ENCODE data around the gene DLGAP1. TPM values are rescaled to one million over a fixed set of nuclear protein-coding genes. Genes with fewer than 3 reads are reported as not detected.
A peak's percentile ranks its signal among the peaks of the same experiment; 100 is the strongest.

DLGAP1 gene
- total and polyA plus RNA-seq, 2 of the 13 experiments (the other 11 are each of a cell fraction or from before 2014, with no cell fraction given): 0.01 TPM; not detected in 1

GRCh38 chr18:3450012-3450798 lies 1004.9 kb downstream of the DLGAP1 start, which contains the start of gene TGIF1 (continued):
- TF ChIP-seq, protein P1, sequence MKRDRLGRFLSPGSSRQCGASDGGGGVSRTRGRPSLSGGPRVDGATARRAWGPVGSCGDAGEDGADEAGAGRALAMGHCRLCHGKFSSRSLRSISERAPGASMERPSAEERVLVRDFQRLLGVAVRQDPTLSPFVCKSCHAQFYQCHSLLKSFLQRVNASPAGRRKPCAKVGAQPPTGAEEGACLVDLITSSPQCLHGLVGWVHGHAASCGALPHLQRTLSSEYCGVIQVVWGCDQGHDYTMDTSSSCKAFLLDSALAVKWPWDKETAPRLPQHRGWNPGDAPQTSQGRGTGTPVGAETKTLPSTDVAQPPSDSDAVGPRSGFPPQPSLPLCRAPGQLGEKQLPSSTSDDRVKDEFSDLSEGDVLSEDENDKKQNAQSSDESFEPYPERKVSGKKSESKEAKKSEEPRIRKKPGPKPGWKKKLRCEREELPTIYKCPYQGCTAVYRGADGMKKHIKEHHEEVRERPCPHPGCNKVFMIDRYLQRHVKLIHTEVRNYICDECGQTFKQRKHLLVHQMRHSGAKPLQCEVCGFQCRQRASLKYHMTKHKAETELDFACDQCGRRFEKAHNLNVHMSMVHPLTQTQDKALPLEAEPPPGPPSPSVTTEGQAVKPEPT (CRISPR knock-in tag; IDR thresholded peaks at IDR 0.05; ENCODE audit: low read depth): 0 out of 2 replicates have a peak, but pooled peaks have one; percentile 56
- TF ChIP-seq ZNF224 (CRISPR knock-in tag; IDR thresholded peaks at IDR 0.05) (no peak), ZBTB46 (CRISPR knock-in tag; IDR thresholded peaks at IDR 0.05; ENCODE audit: borderline replicate concordance) (0 out of 2 replicates have a peak, but pooled peaks have one; percentile 30), NFYC (CRISPR knock-in tag; IDR thresholded peaks at IDR 0.05) (0 out of 2 replicates have a peak, but pooled peaks have one; percentile 32), PATZ1 (CRISPR knock-in tag; IDR thresholded peaks at IDR 0.05) (peak; percentile 84), ZFAT (CRISPR knock-in tag; conservative IDR thresholded peaks at IDR 0.05) (0 out of 2 replicates have a peak, but pooled peaks have one; percentile 18), ZNF792 (CRISPR knock-in tag; IDR thresholded peaks at IDR 0.05) (peak; percentile 35; the same call in 1 of the 2 replicates), MYC (CRISPR knock-in tag; IDR thresholded peaks at IDR 0.05; ENCODE audit: borderline replicate concordance) (peak; percentile 60), RBFOX2 (IDR thresholded peaks at IDR 0.05; ENCODE audit: low read depth, low read length) (peak; percentile 95), SIN3A (IDR thresholded peaks at IDR 0.05; ENCODE audit: borderline replicate concordance, low read depth, low read length) (peak; percentile 85), KDM2A (CRISPR knock-in tag; IDR thresholded peaks at IDR 0.05; ENCODE audit: borderline replicate concordance, low read depth) (peak; percentile 35; the same call in 1 of the 2 replicates), UBTF (CRISPR knock-in tag; IDR thresholded peaks at IDR 0.05) (peak; percentile 57), SOX6 (IDR thresholded peaks at IDR 0.05) (no peak), SOX6 (CRISPR knock-in tag; IDR thresholded peaks at IDR 0.05) (peak; percentile 18; the same call in 1 of the 2 replicates), BCL6 (CRISPR knock-in tag; IDR thresholded peaks at IDR 0.05) (0 out of 2 replicates have a peak, but pooled peaks have one; percentile 10), ZNF558 (CRISPR knock-in tag; IDR thresholded peaks at IDR 0.05; ENCODE audit: borderline replicate concordance) (0 out of 2 replicates have a peak, but pooled peaks have one; percentile 75), XRCC5 (optimal IDR thresholded peaks at IDR 0.05; ENCODE audit: low read length) (peak; percentile 30)
- TF ChIP-seq, protein P2, sequence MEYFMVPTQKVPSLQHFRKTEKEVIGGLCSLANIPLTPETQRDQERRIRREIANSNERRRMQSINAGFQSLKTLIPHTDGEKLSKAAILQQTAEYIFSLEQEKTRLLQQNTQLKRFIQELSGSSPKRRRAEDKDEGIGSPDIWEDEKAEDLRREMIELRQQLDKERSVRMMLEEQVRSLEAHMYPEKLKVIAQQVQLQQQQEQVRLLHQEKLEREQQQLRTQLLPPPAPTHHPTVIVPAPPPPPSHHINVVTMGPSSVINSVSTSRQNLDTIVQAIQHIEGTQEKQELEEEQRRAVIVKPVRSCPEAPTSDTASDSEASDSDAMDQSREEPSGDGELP (IDR thresholded peaks at IDR 0.05; ENCODE audit: borderline replicate concordance, low read depth): no peak
- TF ChIP-seq, protein P3, sequence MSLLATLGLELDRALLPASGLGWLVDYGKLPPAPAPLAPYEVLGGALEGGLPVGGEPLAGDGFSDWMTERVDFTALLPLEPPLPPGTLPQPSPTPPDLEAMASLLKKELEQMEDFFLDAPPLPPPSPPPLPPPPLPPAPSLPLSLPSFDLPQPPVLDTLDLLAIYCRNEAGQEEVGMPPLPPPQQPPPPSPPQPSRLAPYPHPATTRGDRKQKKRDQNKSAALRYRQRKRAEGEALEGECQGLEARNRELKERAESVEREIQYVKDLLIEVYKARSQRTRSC (CRISPR knock-in tag; IDR thresholded peaks at IDR 0.05; ENCODE audit: low read depth): 0 out of 2 replicates have a peak, but pooled peaks have one; percentile 42

All from HepG2 (cell line).